ENCODE data around the gene UAP1L1.

The UAP1L1 gene

GRCh38 chr9:137129456-137130175 lies 52.3 kb downstream of the UAP1L1 start:
- Histone ChIP-seq H3K4me3 (ENCODE audit: low read depth, low read length) (peak overlapping the region; percentile 70), H3K36me3 (no peaks in the 10 kb centered on the region), H3K9me3 (no peaks in the 10 kb centered on the region), H3K4me1 (no peaks in the 10 kb centered on the region), H3K27me3 (no peaks in the 10 kb centered on the region)
- peak; percentile 95 for DNase-seq
- no peak for TF ChIP-seq CTCF (IDR thresholded peaks at IDR 0.05; ENCODE audit: low read depth, low read length)

GRCh38 chr9:137130176-137130755 lies 52.9 kb downstream of the UAP1L1 start:
- Histone ChIP-seq H3K36me3 (no peaks in the 10 kb centered on the region), H3K27me3 (no peaks in the 10 kb centered on the region), H3K4me1 (no peaks in the 10 kb centered on the region), H3K9me3 (no peaks in the 10 kb centered on the region), H3K4me3 (ENCODE audit: low read depth, low read length) (peak overlapping the region; percentile 70)
- DNase-seq: peak; percentile 32
- no peak for TF ChIP-seq CTCF (IDR thresholded peaks at IDR 0.05; ENCODE audit: low read depth, low read length)

Data from BE2C (cell line).